Cardiac atrium fibroblast (primary cell): ENCODE data around the gene SLC25A6. TPM values are rescaled to one million over a fixed set of nuclear protein-coding genes. Genes with fewer than 3 reads are reported as not detected.

Experiments used
- total RNA-seq: library from RNA; depleted of rRNA; stranded (reverse); fragments of >200 nt; gene quantifications from 2 replicates; pipeline ENCODE4 v1.2.3, GENCODE V29; 2015

Gene SLC25A6
- total RNA-seq = 276 and 313 TPM in 2 replicates

GRCh38 chrX:1391707-1392375 lies at the start of gene SLC25A6:
Gene SLC25A6, minus strand, starts transcription at chrX:1392113. Its CDS starts 104 bp downstream, at chrX:1392009.

DNA sequence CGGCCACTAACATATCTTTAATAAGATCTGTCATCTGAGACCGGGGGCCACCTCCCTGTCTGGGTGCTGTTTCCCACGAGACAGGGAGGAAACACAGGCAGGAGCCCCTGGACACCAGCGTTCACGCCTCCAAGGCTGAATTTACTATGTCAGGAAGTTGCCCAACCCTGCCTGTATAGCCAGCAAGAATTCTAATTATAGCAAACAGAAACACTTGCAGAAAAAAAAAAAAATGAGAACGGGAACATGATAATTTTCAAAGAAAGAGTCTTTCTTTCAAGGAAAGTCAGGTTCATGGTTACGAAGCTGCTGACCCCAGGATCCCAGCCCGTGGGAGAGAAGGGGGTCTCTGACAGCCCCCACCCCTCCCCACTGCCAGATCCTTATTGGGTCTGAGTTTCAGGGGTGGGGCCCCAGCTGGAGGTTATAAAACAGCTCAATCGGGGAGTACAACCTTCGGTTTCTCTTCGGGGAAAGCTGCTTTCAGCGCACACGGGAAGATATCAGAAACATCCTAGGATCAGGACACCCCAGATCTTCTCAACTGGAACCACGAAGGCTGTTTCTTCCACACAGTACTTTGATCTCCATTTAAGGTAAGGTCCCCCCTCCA lies 55.5 kb downstream of the SLC25A6 start, which contains the start of gene IL3RA:
IL3RA (plus strand) TSS at position 455 of the 613 bp plus-strand sequence. CDS start 4,981 bp downstream, outside the sequence.

Other genes with a start within 250 kb of the SLC25A6 start
- gene CRLF2, start 179.5 kb downstream of the SLC25A6 start, total RNA-seq = not detected in 2 replicates
- gene CSF2RA, start 123.3 kb downstream of the SLC25A6 start, total RNA-seq = not detected in 2 replicates
- 1.6 TPM in 1 of 2 replicates, not detected in the other for gene IL3RA, start 55.3 kb downstream of the SLC25A6 start, total RNA-seq
- 50.7 and 57.5 TPM in 2 replicates for gene ASMTL, start 60.8 kb upstream of the SLC25A6 start, total RNA-seq
- gene P2RY8, start 145.1 kb upstream of the SLC25A6 start, total RNA-seq = not detected in 2 replicates
- gene AKAP17A, start 199.5 kb upstream of the SLC25A6 start, total RNA-seq = 30.3 and 31.6 TPM in 2 replicates
- gene ASMT, start 222.9 kb upstream of the SLC25A6 start, total RNA-seq = not detected in 2 replicates